Activated CD4-positive, alpha-beta T cell treated with anti-CD3 and anti-CD28 coated beads for 4 hours (primary cell): Measurements from ENCODE around the gene HOXB4.

Experiments
- DNase-seq, 2 donors: peaks; one replicate each; pipeline ENCODE4 v3.0.0-alpha.2; 2020

HOXB4 gene

DNA sequence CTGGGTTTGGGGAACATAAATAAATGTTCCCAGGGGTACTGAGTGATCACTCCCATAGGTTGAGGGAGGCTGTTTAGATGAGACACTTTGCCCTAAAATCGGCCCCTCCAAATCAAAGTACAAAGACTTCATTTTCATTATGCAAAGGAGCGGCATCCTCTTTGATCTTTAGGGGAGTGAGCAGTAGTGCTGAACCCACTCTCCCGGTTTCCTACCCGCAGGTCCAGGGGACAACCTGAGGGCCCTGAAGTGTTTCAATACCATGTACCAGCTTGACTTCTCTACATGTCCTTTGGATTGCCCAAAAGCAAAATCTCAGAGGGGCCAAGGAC, 23.0 kb upstream of the HOXB4 start:
- DNase-seq, result no peak

DNA sequence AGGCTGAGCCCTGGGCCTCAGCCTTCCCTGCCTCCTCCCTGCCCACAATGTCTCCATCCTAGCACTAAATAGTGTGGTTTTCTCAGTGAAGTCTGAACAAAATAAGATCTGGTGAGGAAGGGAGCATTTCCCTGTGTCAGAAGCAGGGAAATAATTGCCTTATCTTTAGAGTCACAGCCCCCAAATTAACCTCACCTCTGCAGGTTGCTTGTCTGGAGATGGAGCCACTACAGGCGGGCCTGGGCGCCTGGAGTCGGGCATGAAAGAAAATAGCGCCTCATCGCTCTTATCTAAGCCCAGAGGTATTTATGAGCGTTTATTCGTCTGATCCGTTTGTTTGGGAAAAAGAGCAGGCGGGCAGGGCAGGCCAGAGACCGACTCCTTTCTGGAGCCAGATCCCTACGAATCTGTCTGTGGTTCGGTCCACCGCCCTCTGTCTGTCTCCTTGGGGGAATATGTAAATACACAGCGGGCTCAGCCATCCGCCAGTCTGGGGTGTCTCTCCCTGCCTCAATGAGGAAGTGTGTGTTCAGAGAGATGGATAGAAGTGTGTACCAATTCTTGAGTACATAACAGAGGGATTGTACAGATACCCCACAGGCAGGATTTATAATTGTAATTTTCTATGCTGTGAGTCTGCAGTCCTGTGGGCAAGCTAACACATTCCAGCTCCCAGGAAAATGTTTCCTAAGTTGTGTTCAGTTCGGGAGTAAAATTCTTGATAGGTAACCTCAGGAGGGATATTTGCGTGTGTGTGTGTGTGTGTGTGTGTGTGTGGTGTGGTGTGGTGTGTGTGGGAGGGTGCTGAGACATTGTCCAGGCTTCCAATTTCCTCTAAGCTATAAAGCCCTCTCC, 22.3 kb upstream of the HOXB4 start:
- DNase-seq, result no peak

DNA sequence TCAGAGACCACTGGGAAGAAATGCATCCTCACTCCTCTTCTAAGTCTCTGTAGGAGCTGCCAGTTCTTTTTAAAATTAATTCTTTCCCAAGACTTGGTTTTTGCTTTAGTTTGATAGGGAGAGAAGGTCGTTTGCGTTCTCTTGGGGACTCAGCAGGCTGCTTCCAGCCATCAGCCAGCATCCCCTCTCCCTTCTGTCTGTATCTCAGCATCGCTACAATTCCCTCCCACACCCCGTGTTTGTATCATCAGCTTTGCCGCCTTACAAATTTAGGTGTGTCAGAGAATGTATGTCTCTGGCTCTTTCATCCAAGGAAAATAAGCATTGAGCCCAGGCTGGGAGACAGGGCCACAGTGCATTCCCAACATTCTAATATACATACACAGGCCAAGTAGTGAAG, 21.2 kb upstream of the HOXB4 start:
- no peak for DNase-seq

DNA sequence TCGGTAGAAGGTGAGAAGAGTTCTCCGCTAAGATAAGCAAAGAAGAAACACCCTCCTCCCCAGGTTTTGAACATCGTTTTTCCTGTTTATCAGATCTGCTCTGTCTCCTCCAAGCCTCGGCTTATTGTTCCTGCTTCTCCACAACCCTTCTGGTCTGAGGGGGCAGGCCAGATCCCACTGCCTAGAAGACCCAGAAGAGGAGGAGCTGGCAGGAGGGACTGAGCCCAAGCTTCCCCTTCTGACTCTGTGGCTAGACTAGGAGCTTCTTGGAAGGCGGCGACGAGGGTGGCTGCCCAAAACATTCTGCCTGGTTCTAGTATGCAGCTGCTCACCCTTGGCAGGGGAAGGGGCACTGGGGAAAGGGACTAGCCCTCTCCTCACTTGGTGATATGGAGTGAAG, 20.6 kb upstream of the HOXB4 start:
- DNase-seq, result no peak

DNA sequence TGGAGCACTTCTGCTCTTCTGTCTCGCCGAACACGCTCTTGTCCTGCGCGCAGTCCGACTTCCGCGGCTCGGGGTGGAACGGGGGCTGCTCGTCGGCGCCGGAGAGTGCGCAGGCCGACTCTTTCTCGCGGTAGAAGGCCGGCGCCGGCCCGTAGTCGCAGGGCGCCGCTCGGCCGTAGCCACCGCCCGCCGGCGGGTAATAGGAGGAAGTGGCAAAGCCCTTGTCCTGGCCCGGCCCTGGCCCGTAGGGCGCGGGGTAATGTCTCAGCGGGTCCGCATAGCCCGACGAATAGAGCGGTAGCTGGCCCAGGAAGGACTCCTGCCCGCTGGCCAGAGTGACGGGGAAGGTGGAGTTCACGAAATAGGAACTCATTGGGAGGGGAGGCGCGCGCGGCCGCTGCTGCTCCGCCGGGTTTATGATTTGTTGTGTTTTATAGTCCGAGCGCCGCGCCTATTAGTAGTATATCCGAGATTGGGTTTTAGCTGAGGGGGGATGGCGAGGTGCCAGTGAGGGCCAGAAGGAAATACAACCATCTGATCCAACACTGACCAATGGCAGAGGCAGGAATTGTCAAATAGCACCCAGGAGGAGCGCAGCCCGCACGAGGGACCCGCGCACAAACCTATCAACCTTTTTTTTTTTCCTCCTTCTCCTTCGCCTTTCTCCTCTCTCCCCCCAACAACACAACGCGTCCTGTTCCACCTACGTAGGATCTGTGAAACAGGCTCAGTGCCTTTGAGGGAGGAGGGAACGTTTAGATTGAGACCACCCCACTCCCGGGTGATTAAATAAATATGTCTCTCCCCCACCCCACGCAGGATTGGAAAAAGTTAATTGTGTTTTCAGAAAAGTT, 19.9 kb upstream of the HOXB4 start:
- no peak for DNase-seq

DNA sequence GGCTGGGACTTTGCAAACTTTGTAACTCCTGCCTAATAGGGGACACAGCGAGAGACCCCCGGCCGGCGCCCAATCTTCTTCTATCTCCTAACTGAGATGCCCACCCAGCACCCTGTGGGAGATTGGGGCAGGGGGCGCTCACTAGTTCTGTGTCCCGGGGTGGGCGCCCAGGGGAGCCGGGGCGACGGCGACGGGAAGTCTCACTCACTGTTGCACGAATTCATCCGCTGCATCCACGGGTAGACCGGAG, 19.3 kb upstream of the HOXB4 start:
- DNase-seq, result peak in 1 of 2 donors; percentile 46

DNA sequence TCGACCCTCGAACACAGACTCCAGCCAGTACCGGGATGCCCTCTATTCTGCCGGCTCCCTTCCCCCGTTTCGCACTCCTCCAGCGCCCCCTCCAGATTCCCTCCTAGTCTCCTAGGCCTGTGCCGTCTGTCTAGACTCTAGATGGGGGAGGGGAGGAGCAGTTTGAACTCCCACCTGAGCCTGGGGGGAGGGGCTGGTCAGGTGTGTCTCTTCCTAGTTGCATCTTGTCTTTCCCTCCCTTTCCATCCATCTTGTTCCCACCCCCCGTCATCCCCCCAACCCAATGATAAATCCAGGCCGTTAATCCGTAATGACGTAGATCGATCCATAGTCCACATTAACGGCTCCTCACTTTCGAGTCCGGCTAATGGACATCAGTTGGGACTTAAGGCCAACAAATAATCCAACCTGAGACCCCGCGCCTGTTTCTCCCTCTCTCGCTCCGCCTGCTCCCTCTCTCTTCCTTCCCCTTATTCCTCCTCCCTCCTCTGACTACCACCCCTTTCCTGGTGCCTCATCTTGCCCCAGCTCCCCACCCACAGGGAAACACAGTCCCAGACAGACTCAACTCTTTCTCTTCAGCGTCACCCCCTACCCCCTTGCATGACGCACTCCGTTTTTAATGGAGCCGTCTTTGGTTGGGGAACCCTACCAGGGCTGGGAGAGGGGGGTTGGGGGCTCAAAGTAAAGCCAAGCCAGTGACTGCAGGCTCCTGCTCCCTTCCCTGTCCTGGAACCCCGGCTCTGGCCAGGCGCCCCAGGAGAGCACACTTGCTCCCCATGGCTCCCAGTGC, 18.8 kb upstream of the HOXB4 start:
- no peak for DNase-seq

DNA sequence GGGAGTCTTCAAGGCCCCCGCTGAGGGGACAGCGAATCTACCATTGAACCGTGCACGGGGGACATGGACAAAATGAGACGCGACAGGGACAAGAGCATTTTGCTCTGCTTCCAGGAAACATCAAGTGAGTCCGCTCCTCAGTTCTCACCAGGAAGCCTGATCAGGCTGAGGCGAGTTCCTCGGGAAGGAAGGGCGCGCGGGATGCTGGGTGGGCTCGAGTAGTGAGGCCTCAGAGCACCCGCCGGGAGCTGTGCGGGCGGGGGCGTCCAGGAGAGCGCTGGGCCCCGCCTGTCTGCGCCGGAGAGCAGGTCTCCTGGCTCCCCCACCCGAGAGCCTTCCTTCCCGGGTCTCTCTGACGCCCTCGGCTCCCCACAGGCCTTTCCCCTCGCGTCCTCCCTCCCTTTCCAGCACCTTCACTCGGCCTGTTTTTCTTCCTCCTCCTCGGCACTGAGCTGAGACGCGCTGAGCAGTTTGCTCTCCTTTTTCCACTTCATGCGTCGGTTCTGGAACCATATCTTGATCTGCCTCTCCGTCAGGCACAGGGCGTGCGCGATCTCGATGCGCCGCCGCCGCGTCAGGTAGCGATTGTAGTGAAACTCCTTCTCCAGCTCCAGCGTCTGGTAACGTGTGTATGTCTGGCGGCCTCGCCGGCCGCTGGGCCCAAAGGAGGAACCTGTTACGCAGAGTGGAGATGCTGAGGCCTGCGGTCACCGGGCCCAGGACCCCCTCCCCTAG, 18.0 kb upstream of the HOXB4 start:
- DNase-seq, result no peak

DNA sequence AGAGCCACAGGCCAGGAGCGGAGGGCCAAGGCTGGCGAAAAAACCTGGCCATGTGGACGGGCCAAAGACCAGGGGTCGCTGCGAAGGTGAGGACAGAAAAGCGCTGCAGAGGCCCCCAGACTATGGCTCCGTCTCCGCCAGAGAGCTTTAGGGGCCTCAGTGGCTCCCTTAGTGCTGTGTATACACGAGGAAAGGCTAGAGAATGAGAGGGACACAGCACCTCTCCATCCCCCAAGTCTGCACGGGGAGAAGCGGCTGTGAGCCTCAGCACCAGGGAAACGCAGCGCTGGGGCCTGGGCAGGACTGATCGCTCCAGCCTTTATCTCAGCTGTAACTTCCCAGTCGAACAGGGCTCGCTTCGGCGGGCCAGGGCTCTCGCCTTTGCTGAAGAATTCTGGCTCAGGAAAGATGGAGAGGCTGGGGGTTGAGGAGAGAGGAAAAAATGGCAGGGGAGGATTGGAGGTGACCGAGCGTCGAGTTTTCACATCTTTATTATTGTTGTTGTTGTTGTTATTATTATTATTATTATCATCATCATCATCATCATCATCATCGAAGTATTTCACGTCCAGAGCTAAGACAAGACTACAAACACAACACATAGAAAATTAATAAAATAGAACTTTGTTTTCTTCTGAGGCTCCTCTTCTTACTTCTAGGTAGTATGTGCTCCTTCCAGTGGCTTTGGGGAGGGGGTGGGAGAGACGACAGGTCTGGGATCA, 17.3 kb upstream of the HOXB4 start:
- no peak for DNase-seq

DNA sequence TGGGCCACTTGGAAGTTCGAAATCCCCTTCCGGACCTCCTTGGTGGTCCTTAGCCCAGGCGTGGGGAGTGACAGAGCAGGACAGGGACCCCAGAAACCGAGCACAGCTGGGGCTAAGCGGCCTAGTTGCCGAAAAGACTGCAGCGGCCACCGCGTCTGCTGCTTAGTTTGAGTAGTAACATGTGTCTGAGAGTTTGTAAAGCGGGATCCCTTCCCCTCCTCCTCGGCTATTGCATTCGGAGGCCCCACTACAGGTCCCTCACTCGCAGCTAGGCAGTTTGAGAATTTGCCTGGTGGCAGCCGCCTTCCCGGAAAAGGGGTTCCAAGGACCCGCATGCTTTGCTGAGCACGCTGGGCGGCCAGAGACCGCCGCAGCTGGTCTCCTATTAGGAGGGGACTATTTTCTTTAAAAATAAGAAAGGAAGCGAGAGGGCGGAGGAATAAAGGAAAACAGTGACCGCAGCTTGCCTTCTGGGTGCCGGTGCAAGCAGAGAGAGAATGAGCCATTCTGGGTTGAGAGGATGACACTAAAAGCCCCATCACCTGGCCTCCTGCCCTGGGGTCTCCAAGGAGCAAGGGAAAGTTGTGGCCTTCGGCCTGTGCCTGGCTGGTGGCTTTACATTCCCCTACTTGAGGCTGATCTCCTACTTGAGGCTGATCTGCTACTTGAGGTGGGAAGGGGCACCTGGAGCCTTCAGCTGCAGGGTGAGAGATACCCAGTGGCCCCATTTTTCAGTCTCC, 16.6 kb upstream of the HOXB4 start:
- no peak for DNase-seq

DNA sequence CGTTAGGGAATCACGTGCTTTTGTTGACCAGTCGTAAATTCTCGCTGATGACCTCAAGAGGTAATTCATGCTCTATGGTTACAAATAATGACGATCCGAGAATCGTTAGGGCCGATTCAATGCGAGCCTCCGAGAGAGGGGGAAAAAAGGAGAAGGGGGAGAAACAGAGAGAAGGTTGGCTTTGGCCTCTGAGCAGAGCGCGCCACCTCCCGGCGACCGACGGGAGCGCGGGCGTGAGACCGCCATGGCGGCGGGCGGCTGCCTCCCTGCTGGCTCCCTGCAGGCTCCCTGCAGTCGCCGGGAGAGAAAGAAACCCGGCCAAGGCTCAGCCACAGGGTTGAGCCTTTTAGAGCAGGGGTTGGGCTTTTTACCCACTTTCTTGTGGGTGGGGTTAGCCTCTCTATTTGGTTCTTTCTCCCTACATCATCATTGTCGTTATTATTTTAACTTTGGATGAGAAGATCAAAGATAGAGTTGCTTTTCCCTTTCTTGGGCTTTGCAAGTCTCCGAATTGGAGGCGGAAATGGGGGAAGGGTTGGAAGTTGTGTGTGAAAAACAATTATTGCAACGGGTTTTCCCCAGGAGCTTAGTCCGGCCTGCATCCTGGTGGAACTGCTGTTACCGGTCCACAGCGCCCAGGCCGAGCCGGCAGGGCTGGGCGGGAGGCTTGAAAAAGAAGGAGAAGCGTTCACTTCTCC, 15.8 kb upstream of the HOXB4 start:
- DNase-seq, result peak; percentile 70 to 81

DNA sequence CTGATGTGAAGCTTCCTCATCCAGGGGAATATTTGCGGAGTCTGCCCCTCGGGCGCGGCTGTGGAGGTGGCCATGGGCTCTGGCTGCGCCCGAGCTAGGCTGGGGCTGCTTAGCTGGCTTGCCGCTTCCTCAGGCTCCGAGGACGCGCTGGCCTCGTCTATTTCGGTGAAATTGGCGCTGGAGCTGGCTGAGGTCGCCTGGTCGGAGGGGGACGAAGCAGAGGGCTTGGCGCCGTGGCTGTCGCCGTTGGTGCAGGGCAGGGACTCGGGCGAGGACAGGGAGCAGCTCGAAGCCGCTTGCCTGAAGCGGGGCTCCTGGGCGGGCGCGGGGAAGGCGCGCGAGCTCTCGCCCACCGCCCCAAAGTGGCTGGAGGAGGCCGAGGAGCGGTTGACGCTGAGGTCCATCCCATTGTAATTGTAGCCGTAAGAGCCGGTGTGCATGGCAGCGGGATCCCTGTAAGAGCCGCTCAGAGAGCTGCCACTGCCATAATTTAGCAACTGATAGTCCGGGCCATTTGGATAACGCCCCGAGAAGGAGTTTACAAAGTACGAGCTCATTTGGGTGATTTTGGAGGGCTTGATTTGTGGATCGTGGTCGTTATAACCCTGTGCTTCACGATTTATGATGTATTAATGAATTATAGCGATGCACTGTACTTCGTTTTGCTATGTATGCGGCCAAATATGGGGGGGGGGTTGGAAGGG, 15.1 kb upstream of the HOXB4 start, which contains the start of gene HOXB5:
HOXB5 (minus strand) TSS at position 654 of the 704 bp plus-strand sequence; CDS start at position 557, 97 bp downstream.
- DNase-seq, result no peak

DNA sequence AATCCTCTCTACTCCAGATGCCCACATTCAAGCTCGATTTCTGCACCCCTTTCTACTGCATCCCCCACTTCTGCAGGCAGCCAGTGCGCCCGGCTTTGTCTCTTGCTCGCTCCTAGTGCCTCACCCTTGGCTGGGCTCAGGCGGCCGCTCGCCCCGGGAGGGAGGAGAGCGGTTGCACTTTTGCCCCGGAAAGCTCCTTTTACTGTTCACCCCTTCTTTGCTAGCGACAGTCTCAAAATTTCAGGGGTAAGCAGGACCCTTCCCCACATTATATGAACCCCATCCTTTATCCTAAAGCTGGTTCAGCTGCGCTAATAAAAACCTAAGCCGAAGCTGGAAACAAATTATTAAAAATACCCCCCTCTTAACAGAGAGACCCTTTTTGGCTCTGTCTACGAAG, 14.4 kb upstream of the HOXB4 start:
- no peak for DNase-seq

DNA sequence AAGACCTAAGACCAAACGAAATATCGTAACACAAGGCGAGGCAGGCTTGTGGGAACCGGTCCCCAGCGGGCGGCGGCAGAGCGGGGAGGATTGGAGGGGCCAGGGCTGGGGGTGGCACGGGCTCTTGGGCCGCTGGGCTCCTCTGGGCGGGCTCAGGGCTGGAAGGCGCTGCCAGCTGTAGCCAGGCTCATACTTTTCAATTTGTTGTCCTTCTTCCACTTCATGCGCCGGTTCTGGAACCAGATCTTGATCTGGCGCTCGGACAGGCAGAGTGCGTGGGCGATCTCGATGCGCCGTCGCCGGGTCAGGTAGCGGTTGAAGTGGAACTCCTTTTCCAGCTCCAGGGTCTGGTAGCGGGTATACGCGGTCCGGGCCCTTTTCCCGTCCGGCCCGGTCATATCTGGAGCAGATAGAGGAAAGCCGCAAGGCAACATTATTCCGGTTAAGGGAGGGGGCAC, 13.9 kb upstream of the HOXB4 start:
- DNase-seq, result no peak

DNA sequence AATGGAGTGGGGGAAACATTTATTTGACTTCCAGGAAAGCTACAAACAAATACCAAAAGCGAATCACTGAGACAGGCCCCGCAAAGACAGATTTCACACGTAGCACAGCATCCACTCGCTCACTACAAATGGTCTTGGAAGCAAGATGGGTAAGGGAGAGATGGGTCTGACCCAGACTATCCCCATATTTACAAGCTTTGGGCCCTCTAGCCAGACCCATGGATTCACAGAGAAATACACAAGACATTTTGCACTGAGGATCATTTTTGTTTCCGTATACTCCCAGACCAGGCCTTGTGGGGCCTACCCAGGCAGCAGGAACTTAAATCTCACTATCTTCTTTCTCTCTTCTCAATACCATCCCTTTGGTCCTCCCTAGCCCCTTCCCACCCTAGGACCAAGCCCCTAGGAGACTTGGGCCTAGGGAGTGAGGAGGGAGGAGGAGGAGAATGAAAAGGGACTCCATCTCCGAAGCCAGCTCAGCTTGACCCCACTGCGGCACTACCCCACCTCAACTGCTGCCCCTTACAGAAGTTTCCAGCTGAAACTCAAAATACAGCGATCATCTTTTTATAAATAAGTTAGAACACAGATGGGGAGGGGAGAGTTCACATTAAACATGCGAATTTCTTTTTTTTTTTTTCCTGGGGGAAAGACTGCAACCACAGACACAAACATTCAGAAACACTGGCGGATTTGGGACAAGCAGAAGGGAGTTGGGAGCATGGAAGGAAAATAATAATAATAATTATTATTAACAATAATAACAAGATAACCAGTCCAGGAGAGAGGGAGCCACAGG, 13.3 kb upstream of the HOXB4 start:
- DNase-seq, result no peak

DNA sequence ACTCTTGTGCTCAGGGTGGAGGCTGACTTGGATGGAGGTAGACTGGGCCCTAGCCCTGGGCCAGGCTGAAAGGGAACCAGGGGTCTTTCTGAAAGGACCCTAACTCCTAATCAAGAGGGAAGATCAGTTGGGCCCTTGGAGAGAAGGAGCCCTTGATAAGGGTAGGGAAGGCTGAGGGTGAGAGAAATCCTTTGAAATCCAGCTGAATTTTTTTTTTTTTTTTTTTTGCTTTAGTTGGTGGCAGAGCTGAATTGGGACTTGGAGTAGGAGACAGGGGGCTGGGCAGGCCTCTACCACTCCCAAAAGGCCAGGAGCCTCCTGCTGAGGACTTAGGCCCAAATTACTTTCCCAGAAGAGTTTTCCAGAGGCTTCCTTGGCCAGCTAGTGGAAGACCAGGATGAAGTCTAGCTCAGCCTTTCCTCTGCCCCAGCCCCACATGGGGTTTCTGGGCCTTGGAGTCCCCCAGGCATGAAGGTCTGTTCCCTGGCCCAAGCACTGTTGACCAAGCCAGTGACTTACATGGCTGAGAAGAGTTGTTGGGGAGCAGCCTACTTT, 12.5 kb upstream of the HOXB4 start:
- DNase-seq, result no peak

DNA sequence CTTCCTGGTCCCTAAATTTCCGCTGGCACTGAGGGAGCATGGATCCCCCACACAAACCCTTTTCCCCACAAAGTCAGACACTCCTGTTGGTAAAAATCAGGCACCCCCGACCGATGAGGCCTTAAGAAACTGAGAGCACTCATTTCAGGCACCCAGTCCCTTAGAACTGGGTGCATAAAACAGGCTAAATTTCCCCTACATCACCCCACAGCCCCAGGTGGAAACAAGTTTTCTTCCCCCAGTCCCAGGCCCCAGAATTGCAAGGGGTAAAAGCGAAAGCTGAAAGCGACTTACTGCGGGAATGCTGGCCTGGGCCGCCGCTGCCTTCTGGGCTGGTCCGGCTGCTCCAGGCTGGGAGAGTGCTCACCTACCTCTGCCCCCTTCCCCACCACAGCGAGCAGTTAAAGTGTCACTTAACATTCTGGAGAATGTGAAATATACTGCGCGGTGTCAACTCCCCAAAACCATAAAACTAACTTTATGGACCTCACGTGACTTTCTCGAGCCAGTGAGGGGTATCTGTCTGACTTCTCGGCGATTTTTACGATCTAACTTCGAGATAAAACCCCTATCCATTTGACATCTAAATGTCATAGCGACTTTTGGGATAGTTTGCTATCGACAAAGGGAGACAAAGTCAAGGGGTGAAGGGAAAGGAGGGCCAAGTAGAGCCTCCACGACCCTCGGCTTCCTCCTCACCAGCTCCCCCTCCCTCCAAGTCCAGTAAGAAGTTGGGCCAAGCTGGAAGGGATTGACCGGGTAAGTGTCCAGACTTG, 11.9 kb upstream of the HOXB4 start, which contains the start of gene HOXB3:
HOXB3 (minus strand) TSS at position 411 of the 776 bp plus-strand sequence. CDS start 37,767 bp downstream, outside the sequence.
- no peak for DNase-seq
